ENCODE data around the gene FGR.

GRCh38 chr1:27602462-27603308 is 32.3 kb downstream of the FGR start:
- TF ChIP-seq POLR2AphosphoS5 (IDR thresholded peaks at IDR 0.05; ENCODE audit: low read depth, low read length) (no peak), POLR2A (IDR thresholded peaks at IDR 0.05; ENCODE audit: low read depth, low read length) (no peak), SPI1 (IDR thresholded peaks at IDR 0.05; ENCODE audit: low read depth, low read length) (no peak), TAF1 (IDR thresholded peaks at IDR 0.05; ENCODE audit: low read depth, low read length) (no peak), PAX5 (IDR thresholded peaks at IDR 0.05; ENCODE audit: insufficient read depth, low read length, severe bottlenecking) (no peak)
